ENCODE measurements around the gene DCLK2.

The DCLK2 gene

DNA sequence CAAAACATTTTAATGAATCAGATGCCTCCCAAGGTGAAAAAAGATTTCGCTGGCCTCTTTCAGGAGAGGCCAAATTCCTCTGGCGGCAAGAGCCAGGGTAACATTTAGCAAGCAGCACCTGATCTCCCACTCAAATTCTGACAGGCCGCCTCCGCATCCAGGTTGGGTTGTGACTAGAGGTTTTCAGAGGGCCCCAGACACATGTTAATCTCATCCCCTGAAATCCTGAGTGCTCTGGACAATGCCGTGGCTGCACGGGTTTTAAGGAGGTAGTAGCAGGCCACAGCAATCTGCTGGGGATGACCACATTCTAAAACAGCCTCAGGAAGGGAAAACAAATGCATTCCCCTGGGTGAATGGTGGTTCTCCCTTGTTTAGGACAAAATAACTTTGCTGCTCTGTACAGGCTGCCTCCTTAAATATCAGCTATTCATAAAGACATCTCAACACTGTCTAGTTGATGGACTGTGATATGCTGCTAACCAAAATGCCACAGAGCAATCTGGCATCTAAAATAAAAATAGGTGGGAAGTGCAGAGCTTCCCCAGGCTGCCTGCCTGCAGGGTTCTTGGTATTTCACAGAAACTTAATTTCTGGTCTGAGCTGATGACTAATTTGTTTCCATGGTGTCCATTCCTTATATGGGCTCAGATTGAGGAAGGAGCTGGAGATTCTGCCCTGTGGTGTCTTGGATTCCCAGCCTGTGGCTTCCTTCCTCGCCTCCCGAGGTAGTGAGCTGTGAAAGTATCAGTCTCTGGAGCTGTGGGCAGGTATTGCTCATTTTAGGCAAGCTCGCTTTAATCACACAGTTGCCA is 202.0 kb downstream of the DCLK2 start:
- DNase-seq: peak; percentile 96

DNA sequence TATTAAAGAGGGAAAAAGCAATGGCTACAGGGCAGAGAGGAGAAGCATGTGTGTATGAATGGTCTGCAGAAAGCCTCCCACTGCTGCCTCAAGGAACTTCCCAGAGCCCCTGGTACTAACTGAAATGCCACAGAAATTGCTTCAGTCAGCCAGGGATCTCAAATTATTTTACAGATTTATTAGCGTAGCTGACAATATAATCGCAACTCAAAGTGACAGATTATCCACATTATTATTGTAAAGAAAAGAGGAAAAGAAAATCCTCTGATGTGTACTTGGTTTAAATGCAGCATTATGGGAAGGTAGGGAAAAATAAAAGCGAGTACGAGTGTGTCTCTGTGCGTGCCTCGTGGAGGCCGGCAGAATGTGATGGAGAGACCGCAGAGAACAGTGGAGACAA is 202.7 kb downstream of the DCLK2 start:
- no peak for DNase-seq

DNA sequence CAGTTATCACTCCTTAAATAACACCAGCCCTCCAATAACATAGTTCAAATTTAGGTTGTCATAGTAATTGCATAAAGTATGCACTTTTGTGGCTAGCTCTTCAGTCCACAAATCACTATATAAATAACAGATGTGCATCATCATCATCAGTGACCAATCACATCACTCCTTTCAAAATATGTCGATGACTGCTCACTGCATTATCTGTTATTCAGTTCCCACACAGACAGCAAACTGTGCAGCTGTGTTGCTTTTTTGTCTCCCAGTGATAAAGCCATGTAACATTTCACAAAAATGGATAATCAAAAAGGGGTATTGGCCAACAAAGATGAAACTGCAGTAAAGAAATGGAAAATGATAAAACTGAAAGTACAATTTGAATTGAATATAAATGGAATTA is 205.4 kb downstream of the DCLK2 start:
- DNase-seq: peak; percentile 98

DNA sequence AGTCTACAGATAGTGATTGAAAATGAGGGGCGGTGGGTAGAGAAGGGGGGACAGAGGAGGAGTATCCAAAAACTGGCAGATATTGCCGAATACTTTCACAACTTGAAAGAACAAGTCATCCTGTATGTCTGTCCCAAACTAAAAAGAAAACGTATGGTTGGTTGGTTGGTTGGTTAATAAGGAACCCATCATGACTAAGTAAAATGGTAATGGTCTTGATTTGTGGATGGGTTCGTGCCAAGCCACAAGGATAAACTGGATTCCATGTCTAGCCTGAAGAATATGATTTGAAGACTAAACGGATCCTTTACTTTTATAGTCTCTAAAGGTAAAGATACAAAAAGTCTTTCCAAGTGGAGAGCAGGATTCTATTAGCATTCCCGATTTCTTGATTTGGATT is 208.4 kb downstream of the DCLK2 start:
- DNase-seq: peak; percentile 35

DNA sequence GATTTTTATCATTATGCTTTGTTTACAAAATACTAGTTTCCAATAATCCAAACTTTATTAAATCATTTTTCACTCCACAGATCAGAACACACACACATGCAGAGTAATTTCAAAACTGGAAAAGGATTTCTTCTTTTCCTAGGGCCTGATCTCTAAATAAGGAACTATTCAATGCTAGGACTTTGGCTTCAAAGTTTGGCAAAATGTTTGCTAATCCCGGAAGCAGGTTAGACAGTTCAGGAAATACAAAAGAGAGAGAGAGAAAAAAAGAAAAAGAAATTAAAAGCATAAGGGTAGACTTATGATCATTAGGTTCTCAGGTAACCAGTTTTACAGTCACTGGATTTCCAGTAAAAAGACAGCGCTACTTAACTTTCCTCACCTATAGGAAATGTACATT is 211.0 kb downstream of the DCLK2 start:
- no peak for DNase-seq

DNA sequence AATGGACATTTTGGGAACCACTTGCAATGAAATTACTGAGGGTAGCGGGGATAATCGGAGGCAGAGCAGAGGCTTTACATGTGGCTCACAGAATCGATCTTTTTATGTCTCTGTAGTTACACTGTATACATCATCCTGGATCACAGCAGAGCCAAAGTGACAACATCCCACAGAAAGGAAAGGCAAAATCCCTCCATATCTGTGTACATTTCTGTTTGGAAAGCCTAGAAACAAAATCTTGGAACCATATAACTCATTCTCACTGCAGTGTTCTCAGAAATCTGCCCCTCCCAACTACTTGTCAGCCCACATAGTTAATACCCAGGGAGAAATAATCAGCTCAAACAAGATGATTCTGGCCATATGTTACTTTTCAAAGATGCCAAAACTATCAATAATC is 211.6 kb downstream of the DCLK2 start:
- no peak for DNase-seq

DNA sequence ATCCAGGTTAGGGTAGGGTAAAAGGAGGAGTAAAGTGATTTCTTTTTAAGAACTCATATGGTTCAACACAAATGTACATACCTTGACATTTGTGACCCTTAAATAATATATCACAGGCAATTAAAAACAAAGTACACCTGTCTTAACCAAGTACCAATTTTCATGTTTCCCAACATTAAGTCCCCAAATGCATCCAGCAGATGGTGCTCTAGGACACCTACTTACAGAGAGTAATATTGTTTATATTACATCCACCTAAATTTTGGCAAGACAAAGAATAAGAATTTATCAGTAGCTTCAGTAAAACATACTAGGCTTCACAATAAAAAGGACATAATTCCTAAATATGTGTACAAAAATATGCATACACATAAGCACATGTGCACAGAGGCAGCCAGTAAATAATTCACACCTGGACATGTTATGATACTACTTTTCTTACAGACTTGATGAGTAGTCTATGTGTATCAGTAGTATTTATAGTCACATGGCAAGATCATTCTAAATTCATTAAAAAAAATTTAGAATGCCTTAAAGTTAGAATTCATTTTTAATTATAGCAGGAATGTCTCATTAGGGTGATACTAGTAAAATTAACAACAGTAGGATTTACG is 219.7 kb downstream of the DCLK2 start:
- DNase-seq: peak; percentile 60

DNA sequence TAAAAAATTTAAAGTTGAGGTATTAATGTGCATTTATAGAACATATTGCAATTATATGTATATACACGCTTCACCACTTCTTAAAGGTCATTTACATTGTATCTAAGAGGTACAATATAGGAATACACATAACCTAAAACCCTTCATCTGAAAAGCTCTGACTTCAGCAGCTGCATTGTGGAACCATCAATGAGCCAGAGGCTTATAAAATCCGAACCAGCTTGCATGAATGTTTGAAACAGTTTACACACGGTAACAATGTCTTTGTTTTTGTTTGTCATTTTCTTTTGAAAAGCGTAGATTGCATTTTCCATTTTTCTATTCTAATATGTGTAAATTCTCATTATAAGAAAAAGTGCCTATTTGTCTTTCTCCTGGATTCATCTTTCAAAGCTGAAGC is 221.6 kb downstream of the DCLK2 start:
- no peak for DNase-seq

DNA sequence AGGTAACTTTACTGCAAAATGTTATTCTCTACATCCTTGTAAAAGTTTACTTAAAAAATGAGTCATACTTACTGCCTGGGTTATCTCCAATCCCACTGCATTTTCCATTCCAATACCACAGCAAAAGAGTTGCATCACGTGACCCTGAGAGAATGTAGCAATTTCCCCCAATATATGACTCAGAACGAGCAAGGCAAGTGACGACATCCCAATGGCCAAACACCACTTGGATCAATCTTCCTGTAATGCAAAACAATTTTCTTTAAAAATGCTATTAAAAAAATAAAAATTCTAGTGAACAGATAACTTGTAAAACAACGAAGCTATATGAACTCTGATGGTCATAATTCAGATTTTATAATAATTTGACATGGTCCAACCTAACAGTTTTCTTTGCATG is 224.3 kb downstream of the DCLK2 start:
- DNase-seq: peak; percentile 96

DNA sequence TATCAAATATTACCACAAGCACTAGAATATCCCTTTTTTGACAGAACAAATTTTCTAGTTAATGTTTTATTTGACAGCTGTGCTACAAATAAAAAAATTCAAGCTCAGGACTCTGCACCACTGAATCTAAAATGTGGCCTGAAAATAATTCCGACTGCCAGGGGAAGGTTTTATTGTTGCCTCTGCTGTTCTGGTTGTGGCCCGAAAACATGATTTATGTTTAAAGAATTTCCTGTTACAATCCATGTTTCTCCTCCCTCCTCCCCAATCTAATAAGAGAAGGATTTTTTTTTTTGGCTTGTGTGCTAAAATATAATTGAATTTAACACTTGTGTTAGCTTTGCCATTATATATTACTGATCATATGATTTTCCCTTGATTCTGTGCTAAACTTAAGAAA is 227.8 kb downstream of the DCLK2 start:
- DNase-seq: peak; percentile 78

DNA sequence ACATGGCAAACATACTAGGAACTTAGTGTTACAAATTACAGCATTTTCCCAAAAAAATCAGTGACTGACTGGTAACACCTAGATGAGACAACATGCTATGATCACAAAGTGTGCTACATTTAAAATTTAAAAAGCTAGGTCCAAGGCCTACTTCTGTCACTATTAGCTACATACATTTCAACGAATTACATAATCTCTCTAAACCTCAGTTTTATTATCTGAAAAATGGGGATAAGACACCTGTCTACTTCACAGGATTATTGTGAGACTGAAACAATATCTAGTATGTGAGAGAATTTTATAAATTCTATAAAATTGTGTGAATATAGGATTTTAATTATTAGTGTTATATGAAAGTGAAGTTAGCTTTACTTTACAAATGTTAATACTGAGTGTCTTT is 228.5 kb downstream of the DCLK2 start:
- no peak for DNase-seq
